Suprapubic skin (tissue), 3 donors: ENCODE measurements around the gene LYPD6B.

ENCODE experiments used
- POLR2A ChIP-seq, 2 donors: fragments of 450-650 bp; IDR thresholded peaks; one replicate each; pipeline ENCODE4 v1.6.1; 2017; ENCODE audit warnings: antibody characterized with exemption in 2 of 2, mild to moderate bottlenecking in 2 of 2, moderate library complexity in 2 of 2
- TF ChIP-seq, protein P1 (sequence below), 2 donors: fragments of 200-600 bp in 1 of 2; fragments of 450-650 bp in 1 of 2; sonication (generic) in 1 of 2; IDR thresholded peaks; one replicate each; pipeline ENCODE4 v1.5.1; 2016 to 2019; ENCODE audit warnings: antibody characterized with exemption in 2 of 2, mild to moderate bottlenecking in 1 of 2, moderate library complexity in 1 of 2

GRCh38 chr2:149125031-149125725 is 86.7 kb downstream of the LYPD6B start:
- no peak for TF ChIP-seq POLR2A (IDR thresholded peaks at IDR 0.05)
- TF ChIP-seq, protein P1, sequence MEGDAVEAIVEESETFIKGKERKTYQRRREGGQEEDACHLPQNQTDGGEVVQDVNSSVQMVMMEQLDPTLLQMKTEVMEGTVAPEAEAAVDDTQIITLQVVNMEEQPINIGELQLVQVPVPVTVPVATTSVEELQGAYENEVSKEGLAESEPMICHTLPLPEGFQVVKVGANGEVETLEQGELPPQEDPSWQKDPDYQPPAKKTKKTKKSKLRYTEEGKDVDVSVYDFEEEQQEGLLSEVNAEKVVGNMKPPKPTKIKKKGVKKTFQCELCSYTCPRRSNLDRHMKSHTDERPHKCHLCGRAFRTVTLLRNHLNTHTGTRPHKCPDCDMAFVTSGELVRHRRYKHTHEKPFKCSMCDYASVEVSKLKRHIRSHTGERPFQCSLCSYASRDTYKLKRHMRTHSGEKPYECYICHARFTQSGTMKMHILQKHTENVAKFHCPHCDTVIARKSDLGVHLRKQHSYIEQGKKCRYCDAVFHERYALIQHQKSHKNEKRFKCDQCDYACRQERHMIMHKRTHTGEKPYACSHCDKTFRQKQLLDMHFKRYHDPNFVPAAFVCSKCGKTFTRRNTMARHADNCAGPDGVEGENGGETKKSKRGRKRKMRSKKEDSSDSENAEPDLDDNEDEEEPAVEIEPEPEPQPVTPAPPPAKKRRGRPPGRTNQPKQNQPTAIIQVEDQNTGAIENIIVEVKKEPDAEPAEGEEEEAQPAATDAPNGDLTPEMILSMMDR (IDR thresholded peaks at IDR 0.05) = no peak
